NK-92 (cell line): ENCODE results near the gene NPL.

ENCODE experiments used
- DNase-seq: peaks from one replicate; lab custom pipeline; 2025; ENCODE audit not compliant: unreplicated experiment; lab: John Stamatoyannopoulos, UW

Gene NPL

GRCh38 chr1:182777386-182777785 is 12.2 kb upstream of the NPL start:
- DNase-seq, result no peak

DNA sequence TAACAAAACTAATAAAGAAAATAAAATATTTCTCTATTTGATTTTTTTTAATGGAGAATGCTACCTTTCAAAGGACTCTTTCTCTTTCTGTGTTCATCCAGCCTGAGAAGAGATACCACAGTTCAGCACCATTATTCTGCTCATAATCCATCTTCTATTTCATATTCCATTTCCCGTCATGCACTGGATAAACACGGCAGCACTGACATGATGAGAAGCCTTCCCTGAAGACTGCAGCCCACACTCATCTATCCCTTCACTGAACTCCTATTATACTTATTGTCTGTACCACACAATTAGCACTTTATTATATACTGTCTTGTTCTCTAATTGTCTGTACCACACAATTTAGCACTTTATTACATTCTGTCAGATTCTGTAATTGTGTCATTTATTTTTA is 10.7 kb upstream of the NPL start:
- no peak for DNase-seq

GRCh38 chr1:182779530-182779929 is 10.0 kb upstream of the NPL start:
- DNase-seq, result no peak

GRCh38 chr1:182781841-182782586 is 7.6 kb upstream of the NPL start:
- no peak for DNase-seq

DNA sequence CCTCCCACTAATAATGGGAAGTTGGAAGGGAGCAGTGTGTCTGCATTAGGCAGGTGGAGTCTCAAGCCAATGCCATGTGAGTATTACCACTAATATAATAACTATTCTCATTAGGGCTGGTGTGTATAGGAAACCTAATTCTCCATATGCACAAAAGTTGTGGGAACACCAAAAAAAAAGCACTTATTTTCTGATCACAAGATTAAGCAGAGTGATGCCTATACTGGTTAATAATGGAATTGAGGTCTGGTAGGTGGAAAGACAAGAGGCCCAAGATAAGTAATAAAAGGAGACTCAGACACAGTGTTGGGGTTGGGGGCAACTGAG is 7.0 kb upstream of the NPL start:
- no peak for DNase-seq

- DNase-seq, result no peak
Observed at GRCh38 chr1:182783068-182783467, 6.5 kb upstream of the NPL start.

GRCh38 chr1:182784556-182785171 is 4.9 kb upstream of the NPL start:
- DNase-seq, result no peak

- DNase-seq, result no peak
Observed at GRCh38 chr1:182785181-182785580, 4.4 kb upstream of the NPL start.

GRCh38 chr1:182786223-182786994 is 3.2 kb upstream of the NPL start:
- DNase-seq, result no peak

- DNase-seq, result no peak
Observed at GRCh38 chr1:182786995-182787324, 2.6 kb upstream of the NPL start.

DNA sequence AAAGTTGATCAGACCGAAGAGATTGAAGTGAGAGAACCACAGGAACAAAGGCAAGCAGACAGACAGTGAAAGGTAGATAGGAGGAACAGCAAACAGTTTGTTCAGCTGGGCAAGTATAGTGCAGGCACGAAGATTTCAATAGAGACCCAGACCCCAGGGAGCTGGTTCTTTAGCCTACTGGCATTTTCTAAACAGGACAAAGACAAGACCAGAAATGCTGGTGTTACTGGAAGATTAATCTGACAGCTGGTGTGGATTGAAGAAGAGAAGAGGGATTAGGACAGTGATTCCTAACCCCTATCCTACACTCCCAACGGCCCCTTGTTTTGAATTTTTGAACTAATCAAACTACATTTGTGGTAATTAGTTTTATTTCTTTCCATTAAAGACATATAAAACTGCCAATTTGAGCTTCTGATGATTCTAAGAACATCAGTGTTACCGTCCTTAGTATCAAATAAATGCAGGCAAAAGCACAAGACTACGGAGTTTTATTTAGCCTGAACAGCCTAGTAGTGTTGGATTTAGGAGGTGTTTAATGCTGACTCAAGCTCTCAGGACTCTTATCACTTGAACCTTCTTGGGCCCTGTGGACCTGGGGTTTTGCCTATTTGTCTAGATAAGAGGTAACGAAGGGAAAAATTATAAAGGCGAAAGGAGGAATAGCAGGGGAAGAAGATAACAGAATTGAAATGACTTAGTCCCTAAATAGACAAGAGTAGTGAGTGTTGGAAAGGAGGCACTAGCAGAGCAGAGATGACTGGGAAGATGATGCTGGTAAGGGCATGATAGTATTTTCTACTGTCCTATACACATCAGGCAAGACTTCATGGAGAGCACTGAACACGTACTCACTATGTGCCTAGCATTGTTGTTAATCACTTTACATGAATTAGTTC is 2.0 kb downstream of the NPL start:
- DNase-seq, result no peak

GRCh38 chr1:182794091-182794490 is 4.5 kb downstream of the NPL start:
- no peak for DNase-seq

- DNase-seq, result no peak
Observed at GRCh38 chr1:182794676-182795201, 5.2 kb downstream of the NPL start.

GRCh38 chr1:182795563-182796228 is 6.1 kb downstream of the NPL start:
- DNase-seq, result no peak

DNA sequence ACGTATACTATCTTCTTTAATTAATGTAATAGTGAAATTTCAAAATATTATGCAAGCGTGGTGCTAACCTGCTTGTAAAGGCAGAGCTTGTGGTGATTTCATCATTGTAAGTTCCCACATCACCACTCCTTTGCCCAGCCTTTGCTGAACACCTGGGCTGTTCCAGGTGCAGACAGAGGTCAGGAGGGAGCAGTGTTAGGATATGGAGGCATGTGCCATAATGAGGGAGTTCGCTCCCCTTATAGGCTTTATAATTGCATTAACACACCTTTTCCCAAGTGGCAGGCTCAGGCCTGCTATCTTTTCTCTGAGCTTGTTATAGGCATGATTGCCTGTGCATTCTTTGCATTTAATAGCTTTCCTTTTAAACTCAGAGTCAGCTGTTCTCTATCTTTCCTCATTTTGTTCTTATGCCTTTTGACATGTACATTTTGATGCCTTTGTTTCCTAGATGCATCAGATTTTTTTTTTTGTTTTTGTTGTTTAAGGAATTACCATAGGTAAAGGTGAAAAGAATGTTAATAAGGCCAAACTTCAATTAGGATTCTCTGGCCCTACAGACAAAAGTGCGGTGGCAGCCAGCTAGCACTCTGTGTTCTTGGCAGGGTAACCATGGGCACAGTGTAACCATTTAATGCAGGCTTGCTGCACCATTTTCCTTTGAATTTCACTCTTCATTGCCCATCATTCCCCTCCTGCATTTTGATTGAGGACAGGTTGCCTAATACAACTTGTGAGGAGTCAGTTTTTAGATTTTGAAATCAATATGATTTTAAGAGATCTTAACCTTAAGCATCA is 12.6 kb downstream of the NPL start:
- no peak for DNase-seq

- no peak for DNase-seq
Observed at GRCh38 chr1:182803846-182804245, 14.3 kb downstream of the NPL start.

GRCh38 chr1:182806015-182806678 is 16.6 kb downstream of the NPL start:
- no peak for DNase-seq

DNA sequence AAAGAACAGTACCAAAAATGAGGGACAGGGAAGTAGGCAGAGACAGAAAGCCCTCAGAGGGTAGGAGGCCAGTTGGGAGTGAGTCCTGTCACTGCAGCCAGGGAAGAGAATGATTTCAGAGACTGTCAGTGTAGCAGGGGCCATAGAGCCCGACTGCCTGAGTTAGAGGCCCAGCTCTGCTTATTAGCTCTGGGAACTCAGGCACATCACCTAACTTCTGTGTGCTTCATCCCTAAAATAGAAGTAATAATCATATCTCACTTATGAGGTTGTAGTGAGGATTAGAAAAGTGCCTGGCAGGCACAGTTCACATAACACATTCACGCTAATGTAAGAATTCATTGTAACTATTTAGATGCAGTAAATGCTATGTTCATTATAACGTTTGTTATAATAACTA is 18.3 kb downstream of the NPL start:
- DNase-seq, result no peak

DNA sequence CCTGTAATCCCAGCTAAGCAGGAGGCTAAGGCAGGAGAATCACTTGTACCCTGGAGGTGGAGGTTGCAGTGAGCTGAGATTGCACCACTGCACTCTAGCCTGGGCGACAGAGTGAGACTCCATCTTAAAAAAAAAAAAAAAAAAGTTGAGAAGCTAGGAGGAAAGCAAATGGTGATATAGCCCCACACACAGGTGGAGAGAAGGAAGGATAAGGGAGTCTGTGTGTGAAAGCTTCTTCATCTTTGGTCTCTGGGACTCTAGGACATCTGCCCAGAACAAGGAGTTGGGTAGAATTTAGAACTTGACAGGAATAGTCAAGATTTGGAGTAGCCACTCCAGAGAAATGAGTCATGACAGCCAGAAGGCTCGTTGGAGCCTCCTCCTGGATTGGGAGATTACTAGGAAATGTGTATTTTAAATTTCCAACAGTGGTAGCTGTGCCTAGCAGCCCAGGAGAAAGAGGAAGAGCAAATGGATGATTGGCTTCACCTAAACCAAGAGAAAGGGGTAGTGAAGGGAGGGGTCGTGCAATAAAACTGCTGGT is 19.9 kb downstream of the NPL start:
- no peak for DNase-seq
